Liver (tissue), 3 donors: ENCODE data around the gene SSRP1.

Experiments used
- CTCF ChIP-seq: fragments of 150-350 bp; IDR thresholded peaks from 2 replicates; pipeline ENCODE4 v1.5.1; 2017; ENCODE audit warnings: improper control_type of control experiment, low read depth, low read length; ENCODE audit not compliant: missing input control
- JUND ChIP-seq, 2 donors: IDR thresholded peaks; 2 replicates each; pipeline ENCODE4 v1.6.1; 2016; ENCODE audit warnings: antibody characterized with exemption in 2 of 2
- RAD21 ChIP-seq, 2 donors: IDR thresholded peaks; 2 replicates each; pipeline ENCODE4 v1.6.1; 2016; ENCODE audit warnings: antibody characterized with exemption in 2 of 2, mild to moderate bottlenecking in 2 of 2
- TAF1 ChIP-seq: conservative IDR thresholded peaks from 2 replicates; pipeline ENCODE4 v1.6.1; 2016; ENCODE audit warnings: antibody characterized with exemption, mild to moderate bottlenecking
- donor health status: healthy.
- donor health status: healthy.

- peak; percentile 49 for TF ChIP-seq TAF1
- no peak for TF ChIP-seq CTCF
- peak in 1 of 2 donors; percentile 40 for TF ChIP-seq RAD21 (IDR thresholded peaks at IDR 0.05)
- TF ChIP-seq JUND (IDR thresholded peaks at IDR 0.05) = peak in 1 of 2 donors; percentile 59
Measured at GRCh38 chr11:57310630-57311086, 25.0 kb downstream of the SSRP1 start.
